GM10266 (cell line): ENCODE results near the gene COL18A1.

Source experiments
- DNase-seq: peaks from one replicate; pipeline ENCODE4 v3.0.0; 2012; ENCODE audit errors: extremely low spot score
- CTCF ChIP-seq: IDR thresholded peaks from 2 replicates; pipeline ENCODE4 v1.5.1; 2012; ENCODE audit warnings: mild to moderate bottlenecking, low read depth; ENCODE audit not compliant: control insufficient read depth, insufficient read depth; ENCODE audit errors: missing control alignments

The COL18A1 gene

DNA sequence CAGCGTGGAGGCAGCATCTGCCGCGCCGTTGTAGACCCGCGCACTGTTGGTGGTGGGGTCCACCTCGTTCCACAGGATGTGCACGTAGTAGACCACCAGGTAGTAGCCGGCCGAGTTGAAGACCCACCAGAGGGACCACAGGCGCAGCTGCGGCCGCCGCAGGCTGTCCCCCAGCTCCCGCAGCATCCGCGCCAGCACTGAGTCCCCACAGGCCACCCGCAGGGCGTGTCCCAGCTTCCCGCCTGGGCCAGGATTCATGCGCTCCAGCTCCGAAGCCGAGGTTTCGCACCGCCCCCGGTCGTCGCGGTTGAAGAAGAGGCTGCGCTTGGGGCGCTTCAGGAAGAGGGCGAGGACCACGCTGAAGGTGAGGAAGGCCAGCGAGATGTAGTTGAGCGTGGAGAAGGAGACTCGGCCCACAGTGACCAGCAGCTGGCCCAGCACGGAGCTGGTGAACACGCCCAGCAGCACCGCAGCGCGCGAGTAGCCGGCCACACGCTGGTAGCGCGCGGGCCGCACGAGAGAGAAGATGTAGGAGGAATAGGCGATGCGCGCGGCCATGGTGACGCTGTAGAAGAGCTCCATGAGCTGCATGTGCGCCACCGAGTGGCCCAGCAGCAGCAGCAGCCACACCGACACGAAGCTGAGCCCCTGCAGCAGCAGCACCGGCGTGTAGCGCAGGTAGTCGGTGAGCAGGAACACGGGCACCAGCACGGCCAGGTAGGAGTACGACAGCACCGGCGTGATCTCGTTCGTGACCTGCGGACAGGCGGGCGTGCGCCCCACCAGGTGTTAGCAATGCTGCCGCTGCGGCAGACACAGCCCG lies 126.6 kb downstream of the COL18A1 start:
- DNase-seq, result no peak
- TF ChIP-seq CTCF, result no peak

- DNase-seq, result no peak
- TF ChIP-seq CTCF, result no peak
These were observed 127.9 kb downstream of the COL18A1 start for GRCh38 chr21:45532826-45533360.

DNA sequence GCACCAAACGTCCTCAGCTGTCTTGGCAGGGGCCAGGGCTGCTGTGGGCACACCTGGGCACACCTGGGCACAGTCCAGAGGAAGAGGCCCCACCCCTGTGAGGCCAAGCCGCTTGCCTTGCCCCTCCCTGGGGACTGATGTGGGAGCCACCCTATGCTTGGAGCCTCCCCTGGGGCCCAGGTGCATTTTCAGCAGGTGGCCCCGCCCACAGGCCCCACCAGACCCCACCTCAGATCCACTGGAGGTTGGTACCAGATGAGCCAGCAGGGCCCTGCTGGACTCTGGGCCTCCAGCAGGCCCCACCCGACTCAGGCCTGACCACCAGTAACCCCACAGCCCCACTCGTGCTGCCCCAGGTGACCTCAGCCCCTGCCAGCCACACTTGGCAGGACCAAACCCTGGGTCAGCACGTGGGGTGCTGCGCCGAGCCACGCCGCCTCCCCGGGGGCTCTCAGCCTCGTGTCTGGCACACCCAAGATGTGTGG lies 128.4 kb downstream of the COL18A1 start:
- no peak for DNase-seq
- TF ChIP-seq CTCF, result no peak

- no peak for TF ChIP-seq CTCF
- no peak for DNase-seq
These were observed 129.1 kb downstream of the COL18A1 start for GRCh38 chr21:45533846-45534635.

DNA sequence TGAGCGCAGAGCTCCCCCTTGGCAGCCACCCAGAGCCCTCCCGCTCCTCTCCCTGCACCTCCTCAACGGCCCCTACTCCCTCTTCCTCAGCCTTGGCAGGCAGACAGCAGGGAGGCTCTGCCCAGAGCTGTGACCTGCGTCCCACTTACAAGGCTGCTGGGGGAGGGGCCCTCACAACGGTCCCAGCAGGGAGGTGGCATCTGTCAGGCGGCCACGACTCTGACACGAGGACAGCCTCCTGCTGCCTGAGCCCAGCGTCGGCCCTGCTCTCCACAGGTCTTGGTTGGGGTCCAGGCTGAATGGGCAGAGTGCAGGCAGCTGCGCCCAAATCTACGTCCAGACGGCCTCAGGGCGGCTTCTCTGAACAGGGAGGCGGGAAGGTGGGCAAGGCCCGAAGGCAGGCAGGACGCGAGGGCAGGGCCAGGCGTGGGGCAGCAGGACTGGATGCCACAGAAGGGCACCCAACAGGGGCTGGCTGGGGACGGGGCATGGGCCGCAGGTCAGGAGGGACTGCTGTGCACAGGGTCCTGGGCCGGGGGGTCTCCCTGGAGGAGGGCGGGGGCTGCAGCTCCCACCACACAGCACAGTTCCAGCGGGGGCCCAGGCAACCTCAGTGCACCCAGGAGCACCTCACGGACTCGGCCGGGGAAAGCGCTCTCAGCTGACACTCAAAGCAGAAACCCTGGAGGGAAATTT lies 129.8 kb downstream of the COL18A1 start:
- no peak for TF ChIP-seq CTCF
- no peak for DNase-seq

- DNase-seq, result no peak
- no peak for TF ChIP-seq CTCF
These were observed 130.5 kb downstream of the COL18A1 start for GRCh38 chr21:45535341-45536081.
